NCI-H1436 treated with DMSO at 0.1 percent for 48 hours (cell line): ENCODE measurements around the gene CABLES2.

Source experiments
- DNase-seq: peaks from one replicate; lab custom pipeline; 2025; lab: John Stamatoyannopoulos, UW

Gene CABLES2

DNA sequence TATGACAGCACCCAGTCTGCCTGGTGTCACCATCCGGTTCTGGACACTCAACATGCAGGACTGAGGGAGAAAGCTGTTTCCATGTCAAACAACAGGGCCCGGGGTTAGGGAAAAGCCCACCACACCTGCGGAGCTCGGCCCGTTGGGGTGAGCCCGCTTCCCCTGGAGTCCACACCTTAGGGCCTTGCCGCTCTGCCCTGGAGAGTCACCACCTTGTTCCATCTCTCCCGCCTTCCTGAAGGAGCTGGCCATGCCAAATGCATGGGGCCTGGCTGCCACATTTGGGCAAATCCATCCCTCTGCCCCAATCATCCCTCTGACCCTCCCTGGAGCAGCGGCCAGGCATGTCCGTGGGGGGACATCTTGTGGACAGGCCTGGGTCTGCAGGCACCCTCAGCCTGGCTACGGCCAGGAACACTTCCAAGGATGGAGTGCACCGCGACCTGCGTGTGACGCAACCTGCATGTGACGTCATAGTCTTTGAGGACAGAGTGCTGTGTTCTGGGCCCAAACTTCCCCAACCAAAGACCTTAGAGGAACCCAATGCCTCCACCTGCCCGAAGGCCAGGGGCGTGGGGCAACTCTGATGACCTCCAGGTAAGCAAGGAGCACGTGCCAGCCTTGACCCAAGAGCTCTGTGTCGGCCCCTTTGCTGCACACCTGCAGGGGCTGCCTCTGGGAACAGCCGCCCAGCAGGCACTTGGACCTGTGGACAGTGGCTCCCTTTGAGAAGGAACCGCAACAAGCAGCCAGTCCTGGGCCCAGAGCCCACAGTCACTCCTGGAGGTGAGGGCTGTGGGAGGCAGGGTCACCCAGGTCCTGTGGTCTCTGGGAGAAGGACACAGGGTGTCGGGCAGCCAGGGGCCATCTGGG, 1.7 kb downstream of the CABLES2 start:
- DNase-seq = no peak

DNA sequence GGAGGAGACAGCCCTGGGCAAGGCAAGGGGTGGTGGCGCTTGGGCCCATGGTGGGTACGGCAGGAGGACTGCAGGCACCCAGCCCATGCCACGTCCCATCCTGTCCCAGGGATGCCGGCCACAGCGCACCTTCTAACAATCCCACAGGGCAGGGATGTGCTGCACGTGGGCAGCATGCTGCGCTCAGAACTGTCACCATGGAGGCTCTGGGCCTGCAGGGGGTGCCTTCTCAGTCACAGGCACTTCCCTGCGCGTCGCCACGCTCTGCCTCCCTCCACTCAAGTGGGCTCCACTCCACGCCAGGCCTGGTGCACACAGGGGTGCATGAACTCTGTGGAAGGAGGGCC, 2.4 kb downstream of the CABLES2 start:
- DNase-seq = no peak

GRCh38 chr20:62404112-62404665, 2.9 kb downstream of the CABLES2 start:
- DNase-seq = no peak

DNA sequence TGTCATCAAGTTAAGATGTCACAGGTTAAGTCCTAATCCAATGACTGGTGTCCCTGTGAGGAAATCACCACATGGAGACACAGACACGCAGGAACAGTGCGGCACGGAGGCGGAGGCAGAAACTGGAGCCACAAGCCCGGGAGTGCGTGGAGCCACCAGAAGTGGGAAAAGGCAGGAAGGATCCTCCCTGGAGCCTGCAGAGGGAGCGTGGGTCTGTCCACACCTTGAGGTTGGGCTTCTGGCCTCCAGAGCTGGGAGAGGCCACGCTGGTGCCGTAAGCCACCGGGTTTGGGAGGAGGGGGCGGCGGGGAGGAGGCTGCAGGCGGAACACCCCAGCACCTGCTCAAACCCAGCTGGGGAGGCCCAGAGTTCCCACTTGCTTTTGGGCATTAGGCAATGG, 3.8 kb downstream of the CABLES2 start:
- DNase-seq = no peak

GRCh38 chr20:62402456-62403150, 4.5 kb downstream of the CABLES2 start:
- no peak for DNase-seq

DNA sequence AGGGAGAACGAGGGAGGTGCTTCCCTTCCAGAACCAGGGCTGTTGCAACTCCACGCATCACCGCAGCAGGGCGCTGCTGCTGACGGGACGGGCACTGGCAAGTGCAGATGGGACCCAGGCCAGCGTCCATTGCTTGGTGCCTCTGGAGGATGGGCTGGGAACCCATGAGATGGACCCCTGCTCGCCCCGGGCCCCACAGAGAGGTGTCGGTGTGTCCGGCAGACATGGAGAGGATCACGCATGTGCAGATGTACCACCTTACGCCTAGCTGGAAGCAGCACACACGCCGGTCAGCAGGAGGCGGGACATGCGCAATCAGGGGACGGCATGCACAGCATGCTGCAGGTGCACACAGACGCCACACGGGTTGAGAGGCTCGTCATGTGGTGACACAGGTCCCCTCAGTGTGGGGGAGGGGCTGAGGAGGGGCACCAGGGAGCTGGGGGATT, 5.7 kb downstream of the CABLES2 start:
- no peak for DNase-seq

DNA sequence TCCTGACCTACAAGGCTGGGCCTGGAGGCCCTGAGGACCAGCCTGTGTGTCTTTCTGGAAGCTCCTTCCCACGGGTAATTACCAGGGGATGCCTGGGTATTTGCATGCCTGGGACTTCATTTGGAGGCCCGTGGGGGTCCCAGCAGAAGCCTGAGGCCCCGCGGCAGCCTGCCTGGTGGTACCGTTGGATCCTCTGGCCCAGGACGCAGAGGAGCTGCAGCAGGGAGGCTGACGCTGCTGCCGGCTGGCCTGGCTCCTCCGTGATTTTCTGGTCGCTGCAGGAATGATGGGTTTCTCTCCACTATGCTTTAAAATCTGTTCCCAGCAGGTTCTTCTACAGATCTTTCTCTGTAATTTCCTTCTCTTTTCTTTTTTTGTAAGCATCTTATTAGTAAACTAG, 6.5 kb downstream of the CABLES2 start:
- no peak for DNase-seq

- no peak for DNase-seq
Measured at GRCh38 chr20:62400021-62400420, 7.1 kb downstream of the CABLES2 start.

DNA sequence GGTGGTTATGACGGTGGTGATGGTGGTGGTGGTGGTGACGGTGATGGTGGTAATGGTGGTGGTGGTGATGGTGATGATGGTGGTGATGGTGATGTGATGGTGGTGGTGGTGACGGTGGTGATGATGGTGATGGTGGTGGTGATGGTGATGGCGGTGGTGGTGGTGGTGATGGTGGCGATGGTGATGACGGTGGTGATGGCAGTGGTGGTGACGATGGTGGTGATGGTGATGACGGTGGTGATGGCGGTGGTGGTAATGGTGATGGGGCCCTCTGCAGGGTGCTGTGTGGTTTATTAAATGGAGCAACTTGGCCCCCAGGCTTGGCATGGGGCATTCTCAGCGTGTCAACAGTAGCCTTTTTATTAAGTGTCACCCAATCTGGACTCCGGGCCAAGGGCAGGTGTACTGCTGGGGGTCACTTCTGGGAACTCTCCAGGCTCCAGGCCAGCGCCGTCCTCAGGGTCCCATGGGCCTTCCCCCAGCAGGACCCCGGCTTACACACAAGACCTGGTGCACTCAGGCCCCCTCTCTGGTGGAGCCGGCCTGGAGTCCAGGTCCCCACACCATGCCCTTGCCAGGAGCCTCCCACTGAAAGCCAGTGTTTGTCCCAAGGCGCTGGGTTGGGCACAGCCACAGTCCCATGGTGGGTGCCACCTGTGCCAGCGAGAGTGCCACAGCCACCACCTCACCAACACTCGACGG, 8.8 kb downstream of the CABLES2 start:
- DNase-seq = no peak

GRCh38 chr20:62396367-62397239, 10.5 kb downstream of the CABLES2 start:
- DNase-seq = no peak

DNA sequence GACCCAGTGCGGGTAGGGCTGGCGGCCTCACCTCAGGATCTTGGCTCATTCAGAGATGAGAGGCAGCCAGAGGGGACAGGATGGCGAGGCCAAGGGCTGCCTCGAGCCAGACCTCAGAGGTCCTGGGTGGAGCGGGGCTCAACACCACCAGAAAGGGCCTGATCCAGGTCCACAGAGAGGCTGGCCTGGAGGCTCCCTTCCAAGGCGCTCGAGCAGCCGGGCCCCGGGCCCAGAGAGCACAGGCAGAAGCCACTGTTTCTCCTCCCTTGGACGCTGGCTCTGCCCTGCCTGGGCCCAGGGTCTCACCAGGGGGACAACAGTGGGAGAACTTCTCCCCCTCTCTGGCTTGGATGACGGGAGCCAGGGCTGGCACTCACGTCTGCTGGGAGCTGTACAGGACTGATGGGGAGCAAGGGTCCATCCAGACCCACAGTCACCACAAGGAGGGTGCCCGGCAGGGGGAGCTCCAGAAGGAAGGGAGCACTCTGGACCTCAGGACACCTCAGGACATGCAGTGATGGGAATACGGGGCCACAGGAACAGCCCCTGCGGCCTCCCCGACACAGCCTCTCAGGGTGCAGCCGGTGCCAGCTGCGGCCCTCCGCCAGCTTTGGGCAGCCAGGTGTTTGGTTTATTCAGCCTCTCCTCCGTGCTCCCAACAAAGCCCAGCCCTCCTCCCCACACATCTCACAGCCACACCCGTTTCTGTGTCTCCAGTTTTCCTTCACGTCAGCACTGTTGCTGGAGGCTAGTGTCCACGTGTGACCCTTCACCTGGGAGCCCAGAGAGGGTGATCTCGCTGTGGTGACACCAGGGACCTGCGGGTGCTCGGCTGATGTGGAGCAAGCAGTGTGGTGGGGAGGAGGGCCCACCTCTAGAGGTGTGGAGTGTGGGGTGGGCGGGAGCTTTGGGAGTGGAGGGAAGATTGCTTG, 11.5 kb downstream of the CABLES2 start:
- DNase-seq = no peak

GRCh38 chr20:62394248-62395245, 12.5 kb downstream of the CABLES2 start:
- no peak for DNase-seq

DNA sequence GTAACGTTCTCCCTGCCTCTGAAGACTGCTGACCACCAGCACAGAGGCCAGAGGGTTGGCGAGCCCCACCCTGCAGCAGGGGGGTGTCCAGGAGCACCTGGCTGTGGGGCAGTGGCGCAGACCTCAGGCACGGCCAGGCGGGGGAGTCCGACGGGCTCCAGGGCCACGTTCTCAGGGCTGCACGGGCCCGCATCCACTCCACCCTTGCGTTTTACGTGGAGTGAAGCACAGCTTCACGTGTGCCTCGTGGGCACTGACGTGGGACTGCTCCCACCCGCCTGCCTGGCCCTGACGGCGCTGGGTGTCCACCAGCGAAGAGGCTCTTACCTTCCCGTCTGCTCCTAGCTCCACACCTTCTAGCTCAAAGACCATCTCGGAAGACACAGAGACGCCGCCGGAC, 13.3 kb downstream of the CABLES2 start:
- DNase-seq = no peak

DNA sequence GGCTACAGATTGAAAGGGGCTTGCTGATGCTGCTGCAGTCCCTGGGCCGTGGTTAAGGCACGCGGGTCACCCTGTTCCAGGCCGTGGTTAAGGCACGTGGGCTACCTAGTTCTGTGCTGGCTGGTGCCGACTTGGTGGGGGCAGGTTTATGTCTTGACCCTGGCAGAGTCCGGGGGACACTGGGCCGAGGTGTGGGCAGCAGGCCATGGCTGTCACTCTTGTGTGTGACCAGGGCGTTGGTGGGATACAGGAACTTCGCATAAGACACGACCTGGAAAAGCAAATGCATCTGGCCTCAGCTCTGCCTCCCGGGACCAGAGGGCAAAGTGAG, 13.8 kb downstream of the CABLES2 start:
- no peak for DNase-seq

DNA sequence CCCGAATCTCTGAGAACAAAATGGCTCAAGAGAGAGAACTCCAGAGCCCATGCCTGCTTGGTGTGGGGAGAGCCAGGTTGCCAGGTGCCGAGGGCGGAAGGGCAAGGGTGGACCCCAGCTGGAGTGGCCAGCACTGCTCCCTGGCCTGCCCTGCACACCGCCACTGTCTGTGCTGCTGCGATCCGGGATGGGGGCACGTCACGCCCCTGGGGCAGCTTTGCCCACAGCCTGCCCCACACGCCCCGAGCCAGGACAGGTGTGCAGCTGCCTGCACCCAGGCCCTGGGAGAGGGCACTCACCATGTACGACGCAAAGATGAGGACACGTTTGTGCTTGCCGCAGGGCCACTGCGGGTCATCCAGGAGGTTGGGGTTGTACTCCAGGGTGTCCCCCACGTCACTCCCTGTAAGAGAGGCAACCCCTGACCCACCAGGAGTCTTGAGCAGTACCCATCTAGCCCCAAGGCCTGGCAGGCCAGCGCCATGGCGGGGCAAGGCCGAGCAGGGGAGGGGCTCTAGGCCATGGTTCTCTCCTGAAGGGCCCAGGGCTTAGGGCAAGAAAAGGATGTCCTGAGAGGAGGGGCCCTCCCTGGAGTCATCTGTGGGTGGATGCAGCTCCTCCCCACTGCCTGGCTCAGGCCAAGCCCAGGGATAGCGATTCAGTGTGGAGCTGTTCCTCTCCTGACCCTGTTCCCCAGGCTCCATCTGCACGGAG, 14.3 kb downstream of the CABLES2 start:
- no peak for DNase-seq

GRCh38 chr20:62392077-62392418, 15.0 kb downstream of the CABLES2 start:
- no peak for DNase-seq

DNA sequence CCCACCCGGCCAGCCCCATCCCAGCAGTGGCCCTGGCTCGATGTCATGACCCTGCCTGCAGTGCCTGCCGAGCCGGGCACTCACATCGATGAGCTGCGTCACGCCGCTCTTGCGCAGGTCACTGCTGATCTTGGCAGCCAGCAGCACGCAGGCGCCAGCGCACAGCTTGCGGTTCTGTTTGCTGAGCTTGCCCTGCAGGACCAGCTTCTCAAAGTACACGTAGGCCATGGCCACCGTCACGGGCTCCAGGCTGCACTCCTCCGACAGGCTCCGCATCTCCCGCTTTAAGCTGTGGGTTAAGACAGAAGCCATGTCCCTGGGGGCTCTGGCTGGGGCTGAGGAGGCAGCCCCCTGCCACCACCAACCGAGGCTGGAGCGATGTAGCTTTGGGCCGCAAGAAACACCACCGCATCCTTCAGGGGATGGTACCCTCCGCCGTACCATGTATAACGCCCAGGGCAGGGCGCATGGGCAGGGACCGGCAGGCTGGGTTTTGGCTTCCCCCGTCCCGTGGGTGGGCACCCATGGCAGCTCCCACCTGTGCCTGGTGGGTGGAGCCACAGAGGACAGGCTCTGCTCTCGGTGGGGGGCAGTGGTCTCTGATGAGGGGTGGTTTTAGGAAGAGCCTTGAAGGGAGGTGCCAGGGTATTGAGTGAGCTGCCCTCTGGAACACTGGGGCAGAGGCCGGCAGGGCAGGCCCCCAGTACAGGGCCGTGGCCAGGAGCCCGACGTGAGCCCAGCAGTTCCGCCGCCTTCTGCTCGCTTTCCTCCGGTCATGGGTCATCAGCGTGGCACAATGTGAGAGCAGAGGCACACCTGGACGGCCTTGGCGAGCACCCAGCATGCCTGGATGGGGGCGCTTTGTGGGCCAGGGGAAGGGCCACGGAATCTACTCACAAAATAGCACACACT, 15.7 kb downstream of the CABLES2 start:
- no peak for DNase-seq
